Prostate gland (tissue), 2 donors: ENCODE measurements around the gene AP2A1.
"Not testable (repeated sequence)": the region's sequence is repeated elsewhere in the genome, so short reads cannot be mapped to it uniquely, and the experiment has no call there.

Experiments
- CTCF ChIP-seq, 4 experiments: fragments of 200-600 bp in 2 of 4; fragments of 450-650 bp in 2 of 4; sonication (generic) in 2 of 4; IDR thresholded peaks; 1 replicate in 3 of 4; 2 replicates in 1 of 4; pipeline ENCODE4 v1.5.1; 2016 to 2019; ENCODE audit warnings: antibody characterized with exemption in 4 of 4, mild to moderate bottlenecking in 2 of 4, moderate library complexity in 2 of 4
- POLR2A ChIP-seq: fragments of 450-650 bp; IDR thresholded peaks from one replicate; pipeline ENCODE4 v1.6.1; 2016; ENCODE audit warnings: antibody characterized with exemption, mild to moderate bottlenecking
- POLR2AphosphoS5 ChIP-seq: sonication (generic); formaldehyde crosslinking; IDR thresholded peaks from one replicate; pipeline ENCODE4 v1.6.1; 2017; ENCODE audit warnings: antibody characterized with exemption

GRCh38 chr19:49819452-49820115 is 52.8 kb downstream of the AP2A1 start:
- TF ChIP-seq POLR2AphosphoS5; CTCF (IDR thresholded peaks at IDR 0.05); POLR2A: not testable (repeated sequence)
